Activated B cell treated with CpG ODN at 0.5 μM for 24 hours (primary cell): ENCODE results near the gene MIDN. TPM values are rescaled to one million over a fixed set of nuclear protein-coding genes. Genes with fewer than 3 reads are reported as not detected.
"Not testable (repeated sequence)": the region's sequence is repeated elsewhere in the genome, so short reads cannot be mapped to it uniquely, and the experiment has no call there.

ENCODE experiments used
- ATAC-seq: fragments of 200-7000 bp; cut with Tn5 transposase; one replicate; pipeline ENCODE4 v1.10.0; 2021; ENCODE audit warnings: low read depth, mild to moderate bottlenecking, moderate library complexity
- CTCF ChIA-PET: fragments of 350-600 bp; sonication (Branson Sonifier 250); formaldehyde crosslinking; loops from one replicate; lab custom pipeline; 2021; ENCODE audit warnings: antibody characterized with exemption; lab: Charles Lee
- POLR2A ChIA-PET: fragments of 350-600 bp; sonication (Branson Sonifier 250); formaldehyde crosslinking; loops from one replicate; lab custom pipeline; 2021; ENCODE audit warnings: antibody characterized with exemption; lab: Charles Lee
- DNase-seq: peaks from one replicate; pipeline ENCODE4 v3.0.0; 2022
- H3K27ac Mint-ChIP-seq: one replicate; pipeline ENCODE4 v1.8.0; 2020; ENCODE audit warnings: mixed read lengths
- H3K27me3 Mint-ChIP-seq: one replicate; pipeline ENCODE4 v1.8.0; 2021; ENCODE audit warnings: mixed read lengths
- H3K36me3 Mint-ChIP-seq: one replicate; pipeline ENCODE4 v1.8.0; 2021; ENCODE audit warnings: low read depth, mixed read lengths
- H3K4me1 Mint-ChIP-seq: one replicate; pipeline ENCODE4 v1.8.0; 2021; ENCODE audit warnings: mixed read lengths
- H3K4me3 Mint-ChIP-seq: one replicate; pipeline ENCODE4 v1.8.0; 2020; ENCODE audit warnings: mild to moderate bottlenecking, mixed read lengths
- H3K9me3 Mint-ChIP-seq: one replicate; pipeline ENCODE4 v1.8.0; 2020; ENCODE audit warnings: mixed read lengths
- intact Hi-C: fragments of 100-400 bp; cut with micrococcal nuclease; formaldehyde crosslinking; loops from one replicate; pipeline ENCODE4 v1.15.1; 2024
- total RNA-seq: library from RNA; stranded (reverse); gene quantifications from 2 replicates; pipeline ENCODE4 v1.2.3, GENCODE V29; 2022
- TF ChIP-seq, protein P1 (sequence below): fragments of 200-600 bp; IDR thresholded peaks from one replicate; pipeline ENCODE4 v1.8.0; 2022; ENCODE audit warnings: antibody characterized with exemption, mild to moderate bottlenecking

MIDN gene
- total RNA-seq, 1 donor from 2014 or later = 68.4 TPM

DNA sequence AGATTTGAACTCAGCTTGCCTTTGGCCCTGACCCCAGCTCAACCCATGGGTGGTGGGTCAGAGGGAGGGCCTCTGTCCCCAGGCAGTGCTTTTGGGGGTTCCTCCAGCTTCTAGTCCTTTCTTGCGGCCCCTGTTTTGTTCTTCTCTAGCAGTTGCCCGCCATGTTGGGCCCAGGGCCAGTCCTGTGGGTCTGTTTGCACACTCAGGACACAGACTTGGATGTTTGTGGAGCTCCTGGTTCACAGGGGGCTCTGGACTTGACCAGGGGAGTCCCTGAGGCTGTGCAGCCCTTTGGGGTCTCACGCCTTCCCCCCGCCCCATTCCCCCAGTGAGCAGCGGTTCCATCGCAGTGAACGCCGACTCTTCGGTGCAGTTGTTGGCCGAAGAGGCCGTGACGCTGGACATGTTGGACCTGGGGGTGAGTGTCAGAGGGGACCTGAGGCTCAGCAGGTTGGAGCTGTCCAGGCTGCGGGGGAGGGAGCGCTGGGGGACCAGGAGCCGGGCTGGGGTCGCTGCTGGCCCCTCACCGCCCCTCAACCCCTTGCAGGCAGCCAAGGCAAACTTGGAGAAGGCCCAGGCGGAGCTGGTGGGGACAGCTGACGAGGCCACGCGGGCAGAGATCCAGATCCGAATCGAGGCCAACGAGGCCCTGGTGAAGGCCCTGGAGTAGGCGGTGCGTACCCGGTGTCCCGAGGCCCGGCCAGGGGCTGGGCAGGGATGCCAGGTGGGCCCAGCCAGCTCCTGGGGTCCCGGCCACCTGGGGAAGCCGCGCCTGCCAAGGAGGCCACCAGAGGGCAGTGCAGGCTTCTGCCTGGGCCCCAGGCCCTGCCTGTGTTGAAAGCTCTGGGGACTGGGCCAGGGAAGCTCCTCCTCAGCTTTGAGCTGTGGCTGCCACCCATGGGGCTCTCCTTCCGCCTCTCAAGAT lies 4.4 kb upstream of the MIDN start:
- POLR2A ChIA-PET = interaction anchor here (0.6 to 10.1 kb wide), 18 partner anchors 9 to 304 kb away, joined by 3 to 824 read pairs (median 6); partner anchors contain the start of genes CIRBP, CNN2, FAM174C and REEP6
- Mint-ChIP-seq H3K4me3 (peak overlapping the region; percentile 78), H3K27ac (peak overlapping the region; percentile 93), H3K27me3 (no peaks in the 10 kb centered on the region), H3K4me1 (peaks cover 44% of the 10 kb centered on the region), H3K9me3 (no peaks in the 10 kb centered on the region), H3K36me3 (peaks cover 2% of the 10 kb centered on the region)
- intact Hi-C loops = loop anchor here (1.0 to 10.0 kb wide), 3 partner anchors 22 to 579 kb away; partner anchors contain the start of gene RNF126
- DNase-seq (peak; percentile 88), ATAC-seq (peak; percentile 53)
- CTCF ChIA-PET = interaction anchor here (0.6 to 6.1 kb wide), 28 partner anchors 9 to 334 kb away, joined by 3 to 540 read pairs (median 5); partner anchors contain the start of genes ABCA7, CIRBP, CNN2 and FAM174C
- TF ChIP-seq, protein P1, sequence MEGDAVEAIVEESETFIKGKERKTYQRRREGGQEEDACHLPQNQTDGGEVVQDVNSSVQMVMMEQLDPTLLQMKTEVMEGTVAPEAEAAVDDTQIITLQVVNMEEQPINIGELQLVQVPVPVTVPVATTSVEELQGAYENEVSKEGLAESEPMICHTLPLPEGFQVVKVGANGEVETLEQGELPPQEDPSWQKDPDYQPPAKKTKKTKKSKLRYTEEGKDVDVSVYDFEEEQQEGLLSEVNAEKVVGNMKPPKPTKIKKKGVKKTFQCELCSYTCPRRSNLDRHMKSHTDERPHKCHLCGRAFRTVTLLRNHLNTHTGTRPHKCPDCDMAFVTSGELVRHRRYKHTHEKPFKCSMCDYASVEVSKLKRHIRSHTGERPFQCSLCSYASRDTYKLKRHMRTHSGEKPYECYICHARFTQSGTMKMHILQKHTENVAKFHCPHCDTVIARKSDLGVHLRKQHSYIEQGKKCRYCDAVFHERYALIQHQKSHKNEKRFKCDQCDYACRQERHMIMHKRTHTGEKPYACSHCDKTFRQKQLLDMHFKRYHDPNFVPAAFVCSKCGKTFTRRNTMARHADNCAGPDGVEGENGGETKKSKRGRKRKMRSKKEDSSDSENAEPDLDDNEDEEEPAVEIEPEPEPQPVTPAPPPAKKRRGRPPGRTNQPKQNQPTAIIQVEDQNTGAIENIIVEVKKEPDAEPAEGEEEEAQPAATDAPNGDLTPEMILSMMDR = no peak

DNA sequence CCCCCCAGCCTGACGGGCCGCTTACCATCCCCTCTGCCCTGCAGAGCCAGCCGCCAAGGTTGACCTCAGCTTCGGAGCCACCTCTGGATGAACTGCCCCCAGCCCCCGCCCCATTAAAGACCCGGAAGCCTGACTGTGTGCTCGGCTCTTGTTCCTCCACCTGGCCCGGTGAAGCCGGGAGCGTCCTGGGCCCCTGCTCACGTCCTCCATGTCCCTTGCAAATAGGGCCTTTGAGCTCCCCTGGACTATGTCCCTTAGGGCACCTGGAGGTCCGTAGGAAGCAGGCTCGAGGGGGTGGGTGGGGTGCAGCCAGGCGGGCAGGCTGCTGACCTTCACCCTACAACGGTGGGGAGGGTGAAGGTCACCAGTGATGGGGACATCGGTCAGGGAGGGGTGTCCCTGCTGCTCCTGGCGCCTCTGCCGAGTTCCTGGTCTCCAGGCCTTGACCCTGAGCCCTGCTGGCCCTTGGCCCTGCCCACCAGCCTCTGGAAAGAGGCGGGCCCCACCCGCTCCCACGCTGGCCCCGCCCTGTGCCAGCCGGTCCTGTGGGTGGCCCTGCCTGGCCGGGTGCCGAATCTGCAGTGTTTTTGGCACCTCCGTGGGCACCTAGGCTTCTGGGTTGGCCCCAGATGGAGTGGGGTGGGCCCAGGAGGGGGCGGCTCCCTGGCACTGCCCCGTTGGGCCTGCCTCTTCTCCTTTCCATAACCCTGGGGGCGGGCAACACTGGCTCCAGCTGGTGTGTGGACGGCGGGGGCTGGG lies 3.5 kb upstream of the MIDN start:
- H3K4me3 Mint-ChIP-seq = peak overlapping the region; percentile 78
- TF ChIP-seq, protein P1 = no peak
- peak overlapping the region; percentile 93 for H3K27ac Mint-ChIP-seq
- peaks cover 2% of the 10 kb centered on the region for H3K36me3 Mint-ChIP-seq
- ATAC-seq (no peak), DNase-seq (no peak)
- CTCF ChIA-PET = interaction anchor here (0.6 to 6.1 kb wide), 26 partner anchors 8 to 334 kb away, joined by 3 to 540 read pairs (median 6); partner anchors contain the start of genes ABCA7, CIRBP, CNN2 and FAM174C
- H3K4me1 Mint-ChIP-seq = peaks cover 39% of the 10 kb centered on the region
- no peaks in the 10 kb centered on the region for H3K27me3 Mint-ChIP-seq
- POLR2A ChIA-PET = interaction anchor here (0.6 to 10.1 kb wide), 17 partner anchors 8 to 330 kb away, joined by 3 to 824 read pairs (median 6); partner anchors contain the start of genes CIRBP, FAM174C and REEP6
- intact Hi-C loops = loop anchor here (1.0 to 10.0 kb wide), 3 partner anchors 21 to 580 kb away; partner anchors contain the start of gene RNF126
- no peaks in the 10 kb centered on the region for H3K9me3 Mint-ChIP-seq

DNA sequence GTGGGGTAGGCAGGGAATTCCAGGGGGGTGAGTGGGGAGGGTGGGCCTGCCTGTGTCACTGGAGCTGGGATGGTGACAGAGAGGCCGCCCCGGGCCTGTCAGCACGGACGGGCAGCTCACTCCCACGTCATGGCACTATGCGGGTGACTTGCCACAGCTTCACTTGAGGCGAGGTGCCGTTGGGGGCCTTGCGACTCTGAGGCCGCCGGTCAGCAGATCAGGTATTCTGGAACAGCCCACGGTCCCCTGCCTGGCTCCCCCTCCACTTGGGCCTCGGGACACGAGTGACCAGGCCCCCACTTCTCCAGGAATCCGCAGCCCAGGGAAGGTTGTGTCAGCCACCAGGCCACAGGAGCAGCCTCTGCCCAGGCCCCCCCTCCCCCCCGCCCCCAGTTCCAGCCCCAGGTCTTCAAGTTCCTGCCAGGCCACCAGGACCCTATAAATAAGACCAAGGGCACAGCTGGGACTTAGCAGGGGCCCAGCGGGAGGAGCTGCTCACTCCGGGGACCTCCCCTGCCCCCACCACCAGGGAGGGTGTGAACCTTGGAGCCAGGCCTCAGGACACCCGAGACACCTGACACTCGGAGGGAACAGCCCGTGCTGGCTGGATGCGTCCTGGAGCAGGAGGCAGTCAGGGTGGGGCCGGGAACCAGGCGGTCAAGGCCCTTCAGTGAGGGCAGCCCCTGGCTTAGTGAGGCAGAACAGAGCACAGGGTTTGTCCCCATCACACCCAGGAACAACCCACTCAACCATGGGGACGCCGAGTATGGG lies 2.7 kb upstream of the MIDN start:
- ChIA-PET CTCF (interaction anchor here (2.2 to 6.1 kb wide), 2 partner anchors 20 to 30 kb away, joined by 14 to 540 read pairs; partner anchors contain the start of genes CIRBP and FAM174C), POLR2A (interaction anchor here (2.7 to 10.1 kb wide), 3 partner anchors 19 to 30 kb away, joined by 30 to 824 read pairs (median 33); partner anchors contain the start of genes CIRBP and FAM174C)
- Mint-ChIP-seq H3K27me3 (no peaks in the 10 kb centered on the region), H3K4me1 (peaks cover 38% of the 10 kb centered on the region), H3K9me3 (no peaks in the 10 kb centered on the region), H3K36me3 (peaks cover 2% of the 10 kb centered on the region), H3K4me3 (no peak overlapping the region), H3K27ac (no peak overlapping the region)
- no peak for DNase-seq
- no peak for ATAC-seq
- intact Hi-C loops = loop anchor here (10.0 kb wide), 1 partner anchor 581 kb away; the partner anchor contains the start of gene RNF126
- TF ChIP-seq, protein P1 = no peak

DNA sequence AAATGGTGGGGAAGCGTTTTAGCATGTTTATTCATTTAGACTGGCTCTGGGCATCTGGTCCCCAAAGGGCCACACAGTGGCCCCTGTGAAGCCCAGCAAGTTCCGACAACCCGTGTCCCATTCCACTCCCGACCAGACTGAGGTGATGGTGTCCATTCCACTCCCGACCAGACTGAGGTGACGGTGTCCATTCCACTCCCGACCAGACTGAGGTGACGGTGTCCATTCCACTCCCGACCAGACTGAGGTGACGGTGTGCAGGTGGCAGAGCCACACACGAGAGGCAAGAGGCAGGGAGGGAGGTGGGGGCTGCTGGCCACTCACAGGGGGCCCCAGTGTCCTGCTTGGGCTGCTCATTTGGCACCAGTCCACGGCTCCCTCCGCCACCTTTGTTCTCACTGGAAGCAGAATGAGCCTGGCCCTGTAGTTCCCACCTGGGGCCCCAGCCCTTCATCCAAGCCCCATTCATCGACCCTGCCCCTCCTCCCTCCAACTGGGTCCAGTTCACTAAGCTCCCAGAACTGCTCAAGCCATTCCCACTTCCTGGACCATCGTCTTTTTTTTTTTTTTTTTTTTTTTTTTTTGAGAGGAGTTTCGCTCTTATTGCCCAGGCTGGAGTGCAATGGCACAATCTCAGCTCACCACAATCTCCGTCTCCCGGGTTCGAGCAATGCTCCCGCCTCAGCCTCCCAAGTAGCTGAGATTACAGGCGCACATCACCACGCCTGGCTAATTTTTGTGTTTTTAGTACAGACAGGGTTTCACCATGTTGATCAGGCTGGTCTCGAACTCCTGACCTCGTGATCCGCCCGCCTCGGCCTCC lies 1.9 kb upstream of the MIDN start:
- not testable (repeated sequence) for H3K27ac Mint-ChIP-seq, ATAC-seq, H3K4me3 Mint-ChIP-seq, H3K9me3 Mint-ChIP-seq, H3K27me3 Mint-ChIP-seq, DNase-seq, H3K36me3 Mint-ChIP-seq
- intact Hi-C loops = loop anchor here (10.0 kb wide), 1 partner anchor 582 kb away; the partner anchor contains the start of gene RNF126
- POLR2A ChIA-PET = interaction anchor here (0.6 to 10.1 kb wide), 7 partner anchors 18 to 410 kb away, joined by 3 to 824 read pairs (median 6); partner anchors contain the start of genes CIRBP and FAM174C
- CTCF ChIA-PET = interaction anchor here (1.5 kb wide), 1 partner anchor 21 kb away, joined by 10 read pairs; no protein-coding TSS in a partner anchor
- H3K4me1 Mint-ChIP-seq = peaks cover 33% of the 10 kb centered on the region
